Calu3 (cell line): ENCODE results near the gene REN. TPM values are rescaled to one million over a fixed set of nuclear protein-coding genes. Genes with fewer than 3 reads are reported as not detected.

ENCODE experiments used
- BruUV-seq: library from RNA; stranded (reverse); fragments of 400-500 nt; replicated peaks from 2 replicates; lab custom pipeline; 2021; lab: Mats Ljungman, UMichigan
- CTCF ChIA-PET: fragments of 300-600 bp; sonication (Branson Sonifier 250); formaldehyde crosslinking; loops from one replicate; lab custom pipeline; 2022; ENCODE audit warnings: antibody characterized with exemption; lab: Charles Lee
- DNase-seq: peaks from one replicate; pipeline ENCODE4 v3.0.0; 2022
- H3K27ac Mint-ChIP-seq: one replicate; pipeline ENCODE4 v1.8.0; 2022; ENCODE audit warnings: mixed read lengths; ENCODE audit not compliant: unreplicated experiment
- H3K27me3 Mint-ChIP-seq: one replicate; pipeline ENCODE4 v1.8.0; 2022; ENCODE audit warnings: mixed read lengths; ENCODE audit not compliant: unreplicated experiment
- H3K36me3 Mint-ChIP-seq: one replicate; pipeline ENCODE4 v1.8.0; 2022; ENCODE audit warnings: mild to moderate bottlenecking, moderate library complexity, mixed read lengths; ENCODE audit not compliant: insufficient read depth, unreplicated experiment
- H3K4me1 Mint-ChIP-seq: one replicate; pipeline ENCODE4 v1.8.0; 2022; ENCODE audit warnings: mild to moderate bottlenecking, low read depth, mixed read lengths; ENCODE audit not compliant: unreplicated experiment
- H3K4me3 Mint-ChIP-seq: one replicate; pipeline ENCODE4 v1.8.0; 2022; ENCODE audit warnings: mild to moderate bottlenecking, low read depth, moderate library complexity, mixed read lengths; ENCODE audit not compliant: unreplicated experiment
- H3K9me3 Mint-ChIP-seq: one replicate; pipeline ENCODE4 v1.8.0; 2022; ENCODE audit warnings: low read depth, mixed read lengths; ENCODE audit not compliant: unreplicated experiment
- CTCF ChIP-seq: fragments of 200-600 bp; IDR thresholded peaks from one replicate; pipeline ENCODE4 v1.8.0; 2022; ENCODE audit warnings: antibody characterized with exemption; ENCODE audit not compliant: unreplicated experiment
- intact Hi-C: fragments of 100-400 bp; cut with micrococcal nuclease; formaldehyde crosslinking; loops from one replicate; pipeline ENCODE4 v1.10.0; 2022; ENCODE audit not compliant: unreplicated experiment
- total RNA-seq: library from RNA; stranded (reverse); gene quantifications from 2 replicates; pipeline ENCODE4 v1.2.3, GENCODE V29; 2022

REN gene
- total RNA-seq, 1 experiment from 2014 or later = not detected

GRCh38 chr1:204207136-204207616 lies 41.0 kb upstream of the REN start:
- Mint-ChIP-seq H3K27ac (no peak overlapping the region), H3K36me3 (no peaks in the 10 kb centered on the region), H3K9me3 (no peaks in the 10 kb centered on the region), H3K4me1 (peaks cover 37% of the 10 kb centered on the region), H3K27me3 (no peaks in the 10 kb centered on the region), H3K4me3 (no peak overlapping the region)
- TF ChIP-seq CTCF = peak; percentile 88
- DNase-seq = peak; percentile 87
- intact Hi-C loops = loop anchor here (1.0 kb wide), 1 partner anchor 45 kb away; no protein-coding TSS in a partner anchor
- CTCF ChIA-PET = interaction anchor here (0.5 to 3.4 kb wide), 6 partner anchors 9 to 336 kb away, joined by 3 to 35 read pairs (median 6); no protein-coding TSS in a partner anchor
- no TSS peak for BruUV-seq

DNA sequence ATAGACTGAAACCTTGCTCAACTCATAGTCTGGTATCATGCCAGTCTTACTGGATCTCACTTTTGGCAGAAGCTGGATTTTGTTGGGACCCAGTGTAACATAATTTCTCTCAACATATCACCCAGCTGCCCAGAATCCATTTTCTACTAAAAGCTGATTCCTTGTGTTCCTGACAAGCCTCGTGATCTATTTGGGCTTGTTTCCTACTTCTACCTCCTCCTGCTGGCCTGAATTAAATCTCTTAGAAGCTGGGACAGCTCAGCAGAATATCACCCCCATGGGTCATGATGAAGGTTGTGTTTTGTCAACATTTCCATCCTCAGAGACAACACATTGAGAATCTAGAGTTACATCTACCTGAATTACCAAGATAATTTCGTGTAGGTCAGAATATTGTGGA lies 40.0 kb upstream of the REN start:
- CTCF ChIA-PET = interaction anchor here (0.6 to 3.4 kb wide), 4 partner anchors 8 to 176 kb away, joined by 3 to 35 read pairs (median 4); partner anchors contain the start of gene GOLT1A
- H3K4me1 Mint-ChIP-seq = peaks cover 37% of the 10 kb centered on the region
- DNase-seq = no peak
- intact Hi-C loops = no loop called here
- H3K9me3 Mint-ChIP-seq = no peaks in the 10 kb centered on the region
- BruUV-seq = no TSS peak
- TF ChIP-seq CTCF = no peak
- no peak overlapping the region for H3K4me3 Mint-ChIP-seq
- no peaks in the 10 kb centered on the region for H3K27me3 Mint-ChIP-seq
- H3K27ac Mint-ChIP-seq = no peak overlapping the region
- H3K36me3 Mint-ChIP-seq = no peaks in the 10 kb centered on the region

- H3K9me3 Mint-ChIP-seq = no peaks in the 10 kb centered on the region
- no peaks in the 10 kb centered on the region for H3K36me3 Mint-ChIP-seq
- no TSS peak for BruUV-seq
- H3K27ac Mint-ChIP-seq = no peak overlapping the region
- DNase-seq = no peak
- intact Hi-C loops = no loop called here
- H3K4me1 Mint-ChIP-seq = peaks cover 37% of the 10 kb centered on the region
- H3K4me3 Mint-ChIP-seq = no peak overlapping the region
- no peaks in the 10 kb centered on the region for H3K27me3 Mint-ChIP-seq
- TF ChIP-seq CTCF = no peak
- CTCF ChIA-PET = interaction anchor here (1.4 to 3.4 kb wide), 2 partner anchors 9 to 43 kb away, joined by 5 to 35 read pairs; partner anchors contain the start of gene GOLT1A
Observed at GRCh38 chr1:204205486-204205885, 39.3 kb upstream of the REN start.

DNA sequence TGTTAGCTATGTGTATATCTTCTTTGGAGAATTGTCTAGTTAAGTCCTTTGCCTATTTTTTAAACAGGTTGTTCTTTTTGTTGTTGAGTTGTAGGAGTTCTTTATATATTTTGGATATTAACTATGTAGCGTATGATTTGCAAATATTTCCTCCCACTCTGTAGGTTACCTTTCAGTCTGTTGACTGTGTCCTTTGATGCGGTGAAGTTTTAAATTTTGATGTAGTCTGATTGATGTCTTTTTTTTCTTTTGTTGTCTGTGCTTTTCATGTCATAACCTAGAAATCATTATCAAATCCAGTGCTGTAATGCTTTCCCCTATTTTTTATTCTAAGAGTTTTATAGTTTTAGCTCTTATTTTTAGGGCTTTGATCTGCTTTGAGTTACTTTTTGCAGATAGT lies 38.8 kb upstream of the REN start:
- intact Hi-C loops = no loop called here
- Mint-ChIP-seq H3K27ac (no peak overlapping the region), H3K9me3 (no peaks in the 10 kb centered on the region), H3K4me3 (no peak overlapping the region), H3K27me3 (no peaks in the 10 kb centered on the region), H3K4me1 (peaks cover 37% of the 10 kb centered on the region), H3K36me3 (no peaks in the 10 kb centered on the region)
- TF ChIP-seq CTCF = no peak
- CTCF ChIA-PET = interaction anchor here (0.6 to 3.4 kb wide), 4 partner anchors 9 to 419 kb away, joined by 3 to 35 read pairs (median 5); partner anchors contain the start of gene GOLT1A
- no TSS peak for BruUV-seq
- no peak for DNase-seq
